C4-2B (cell line): ENCODE results near the gene PDE4D.

ENCODE experiments used
- H3K27ac ChIP-seq: fragments of 450-650 bp; 2 replicates; pipeline ENCODE4 v1.5.1; 2017
- CTCF ChIP-seq: fragments of 450-650 bp; conservative IDR thresholded peaks from 2 replicates; pipeline ENCODE4 v1.5.1; 2017; ENCODE audit warnings: mild to moderate bottlenecking
- ZFX ChIP-seq: fragments of 450-650 bp; IDR thresholded peaks from 2 replicates; pipeline ENCODE4 v1.6.1; 2017

Gene PDE4D

GRCh38 chr5:58969253-58969652 is 924.3 kb downstream of the PDE4D start:
- TF ChIP-seq CTCF (no peak), ZFX (no peak)
- no peak overlapping the region for H3K27ac ChIP-seq

- TF ChIP-seq CTCF (no peak), ZFX (no peak)
- no peak overlapping the region for H3K27ac ChIP-seq
Measured at GRCh38 chr5:58968350-58968749, 925.2 kb downstream of the PDE4D start.

- no peak overlapping the region for H3K27ac ChIP-seq
- TF ChIP-seq CTCF (no peak), ZFX (no peak)
Measured at GRCh38 chr5:58967597-58968281, 925.8 kb downstream of the PDE4D start.

GRCh38 chr5:58965677-58966414 is 927.7 kb downstream of the PDE4D start:
- H3K27ac ChIP-seq: no peak overlapping the region
- TF ChIP-seq ZFX (no peak), CTCF (no peak)

GRCh38 chr5:58963821-58964220 is 929.7 kb downstream of the PDE4D start:
- H3K27ac ChIP-seq: no peak overlapping the region
- TF ChIP-seq CTCF (no peak), ZFX (no peak)

GRCh38 chr5:58963361-58963760 is 930.2 kb downstream of the PDE4D start:
- TF ChIP-seq CTCF (no peak), ZFX (no peak)
- H3K27ac ChIP-seq: no peak overlapping the region

GRCh38 chr5:58961631-58962280 is 931.8 kb downstream of the PDE4D start:
- no peak overlapping the region for H3K27ac ChIP-seq
- TF ChIP-seq CTCF (no peak), ZFX (no peak)
